NOMO-1 (cell line): ENCODE measurements around the gene SLC5A6.

Source experiments
- DNase-seq, 2 experiments: peaks; one replicate each; lab custom pipeline; 2025; ENCODE audit not compliant: unreplicated experiment in 2 of 2; lab: John Stamatoyannopoulos, UW

Gene SLC5A6

GRCh38 chr2:27237341-27237945 is 25.4 kb upstream of the SLC5A6 start:
- DNase-seq = no peak

- no peak for DNase-seq
Observed at GRCh38 chr2:27236626-27237025, 24.6 kb upstream of the SLC5A6 start.

- no peak for DNase-seq
Observed at GRCh38 chr2:27236136-27236535, 24.1 kb upstream of the SLC5A6 start.

GRCh38 chr2:27233341-27233740 is 21.3 kb upstream of the SLC5A6 start:
- DNase-seq = no peak

- DNase-seq = no peak
Observed at GRCh38 chr2:27231921-27232320, 19.9 kb upstream of the SLC5A6 start.

GRCh38 chr2:27227501-27227900 is 15.4 kb upstream of the SLC5A6 start:
- no peak for DNase-seq

- DNase-seq = no peak
Observed at GRCh38 chr2:27225526-27225925, 13.5 kb upstream of the SLC5A6 start.

GRCh38 chr2:27223416-27223815 is 11.3 kb upstream of the SLC5A6 start:
- no peak for DNase-seq

- no peak for DNase-seq
Observed at GRCh38 chr2:27222407-27222806, 10.3 kb upstream of the SLC5A6 start.

- no peak for DNase-seq
Observed at GRCh38 chr2:27221166-27221565, 9.1 kb upstream of the SLC5A6 start.

GRCh38 chr2:27220091-27220490 is 8.0 kb upstream of the SLC5A6 start:
- DNase-seq = no peak

GRCh38 chr2:27219091-27219490 is 7.0 kb upstream of the SLC5A6 start:
- no peak for DNase-seq

- no peak for DNase-seq
Observed at GRCh38 chr2:27218614-27219013, 6.5 kb upstream of the SLC5A6 start.

- DNase-seq = peak; percentile 86 to 92
Observed at GRCh38 chr2:27217173-27218121, 5.4 kb upstream of the SLC5A6 start, which contains the start of gene CAD. Gene CAD, plus strand, starts transcription at chr2:27217369. Its CDS starts 183 bp downstream, at chr2:27217552.

GRCh38 chr2:27216416-27217137 is 4.5 kb upstream of the SLC5A6 start:
- DNase-seq = no peak

GRCh38 chr2:27214941-27215340 is 2.9 kb upstream of the SLC5A6 start:
- DNase-seq = no peak

GRCh38 chr2:27212626-27213471 is 781 bp upstream of the SLC5A6 start:
- DNase-seq = peak; percentile 63 to 68

- peak in 1 of 2 experiments; percentile 12 for DNase-seq
Observed at GRCh38 chr2:27211241-27211942, 676 bp downstream of the SLC5A6 start.

GRCh38 chr2:27209621-27210401 is 2.3 kb downstream of the SLC5A6 start:
- no peak for DNase-seq
